ENCODE results near the gene COL13A1. TPM values are rescaled to one million over a fixed set of nuclear protein-coding genes. Genes with fewer than 3 reads are reported as not detected.

The COL13A1 gene
- total and polyA plus RNA-seq, 7 donors, result 0.69 to 5.7 (median 2.9) TPM

- DNase-seq, result no peak
- H3K27ac ChIP-seq, result peak overlapping the region in 1 of 4 donors; percentile 43
- no peaks in the 10 kb centered on the region for H3K36me3 ChIP-seq
- no peaks in the 10 kb centered on the region for H3K9me3 ChIP-seq
- TF ChIP-seq CTCF (IDR thresholded peaks at IDR 0.05), result peak in 3 of 4 experiments; percentile 17 to 44 (median 37)
- no peak for TF ChIP-seq EP300 (IDR thresholded peaks at IDR 0.05)
- intact Hi-C loops (cut with DNase I), result no loop called here
- 74 to 75% methylated on average over 8 of the region's 8 CpGs for WGBS, 2 donors
- no peak overlapping the region for H3K4me3 ChIP-seq
- no peaks in the 10 kb centered on the region for H3K27me3 ChIP-seq
- H3K4me1 ChIP-seq, result peaks cover 0 to 11% (median 2%) of the 10 kb centered on the region in 4 donors
These were observed 83.8 kb downstream of the COL13A1 start for GRCh38 chr10:69885379-69886013.

- H3K9me3 ChIP-seq, result no peaks in the 10 kb centered on the region
- no peaks in the 10 kb centered on the region for H3K36me3 ChIP-seq
- peaks cover 0 to 11% (median 2%) of the 10 kb centered on the region in 4 donors for H3K4me1 ChIP-seq
- no peaks in the 10 kb centered on the region for H3K27me3 ChIP-seq
- WGBS, 2 donors, result 65 to 86% methylated on average over 12 of the region's 12 CpGs
- no peak for TF ChIP-seq POLR2A (IDR thresholded peaks at IDR 0.05)
- TF ChIP-seq EP300 (IDR thresholded peaks at IDR 0.05), result no peak
- TF ChIP-seq POLR2AphosphoS5 (IDR thresholded peaks at IDR 0.05), result no peak
- DNase-seq, result no peak
- intact Hi-C loops (cut with DNase I), result no loop called here
- H3K27ac ChIP-seq, result no peak overlapping the region
- H3K4me3 ChIP-seq, result no peak overlapping the region
These were observed 87.3 kb downstream of the COL13A1 start for GRCh38 chr10:69888882-69889584.

- no peak for DNase-seq
- Histone ChIP-seq H3K9me3 (no peaks in the 10 kb centered on the region), H3K36me3 (no peaks in the 10 kb centered on the region), H3K4me3 (no peak overlapping the region), H3K27ac (no peak overlapping the region), H3K4me1 (peaks cover 0 to 8% (median 2%) of the 10 kb centered on the region in 4 donors), H3K27me3 (no peaks in the 10 kb centered on the region)
- intact Hi-C loops (cut with DNase I), result no loop called here
- TF ChIP-seq POLR2AphosphoS5 (IDR thresholded peaks at IDR 0.05) (no peak), CTCF (IDR thresholded peaks at IDR 0.05) (no peak), EP300 (IDR thresholded peaks at IDR 0.05) (no peak), POLR2A (IDR thresholded peaks at IDR 0.05) (no peak)
- WGBS, 2 donors, result 38 to 77% methylated on average over 7 of the region's 7 CpGs
These were observed 88.5 kb downstream of the COL13A1 start for GRCh38 chr10:69890065-69890847.

GRCh38 chr10:69891057-69891617, 89.4 kb downstream of the COL13A1 start:
- no peak for DNase-seq
- no peaks in the 10 kb centered on the region for H3K36me3 ChIP-seq
- no peaks in the 10 kb centered on the region for H3K4me1 ChIP-seq
- no peak for TF ChIP-seq POLR2AphosphoS5 (IDR thresholded peaks at IDR 0.05)
- no peak for TF ChIP-seq CTCF (IDR thresholded peaks at IDR 0.05)
- no peak for TF ChIP-seq POLR2A (IDR thresholded peaks at IDR 0.05)
- no peak for TF ChIP-seq EP300 (IDR thresholded peaks at IDR 0.05)
- H3K4me3 ChIP-seq, result no peak overlapping the region
- no peaks in the 10 kb centered on the region for H3K27me3 ChIP-seq
- intact Hi-C loops (cut with DNase I), result no loop called here
- WGBS, 2 donors, result 41 to 76% methylated on average over 9 of the region's 9 CpGs
- H3K27ac ChIP-seq, result no peak overlapping the region
- no peaks in the 10 kb centered on the region for H3K9me3 ChIP-seq

- H3K36me3 ChIP-seq, result no peaks in the 10 kb centered on the region
- H3K4me1 ChIP-seq, result no peaks in the 10 kb centered on the region
- DNase-seq, result no peak
- no peak overlapping the region for H3K27ac ChIP-seq
- no peaks in the 10 kb centered on the region for H3K27me3 ChIP-seq
- no peak for TF ChIP-seq POLR2AphosphoS5 (IDR thresholded peaks at IDR 0.05)
- no peak for TF ChIP-seq CTCF (IDR thresholded peaks at IDR 0.05)
- TF ChIP-seq POLR2A (IDR thresholded peaks at IDR 0.05), result no peak
- no peak for TF ChIP-seq EP300 (IDR thresholded peaks at IDR 0.05)
- no peak overlapping the region for H3K4me3 ChIP-seq
- no peaks in the 10 kb centered on the region for H3K9me3 ChIP-seq
- intact Hi-C loops (cut with DNase I), result no loop called here
- WGBS, 2 donors, result 61 to 81% methylated on average over 7 of the region's 7 CpGs
These were observed 90.7 kb downstream of the COL13A1 start for GRCh38 chr10:69892406-69892805.
